Skeletal muscle cell (primary cell): ENCODE measurements around the gene STXBP3.

ENCODE experiments used
- DNase-seq: peaks from one replicate; pipeline ENCODE4 v3.0.0-alpha.2; 2010; ENCODE audit warnings: low read depth
- H3K4me3 ChIP-seq: 2 replicates; pipeline ENCODE4 v1.5.1; 2011; ENCODE audit warnings: low read depth, mild to moderate bottlenecking, control low read depth, low read length, moderate library complexity

The STXBP3 gene

DNA sequence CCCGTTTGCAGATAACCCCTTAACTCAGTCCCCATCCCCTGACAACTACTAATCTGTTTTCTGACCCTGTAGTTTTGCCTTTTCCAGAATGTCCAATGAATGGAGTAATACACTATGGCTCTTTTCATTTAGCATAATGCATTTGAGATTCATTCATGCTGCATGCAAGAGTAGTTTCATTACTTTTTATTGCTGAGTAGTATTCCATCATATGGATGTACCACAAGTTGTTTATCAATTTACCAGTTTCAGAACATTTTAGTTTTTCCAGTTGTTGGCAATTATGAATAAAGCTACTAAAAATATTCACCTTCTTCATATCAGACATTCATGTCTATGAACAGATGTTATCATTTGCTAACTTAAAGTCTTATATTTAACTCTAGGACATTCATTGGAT, 45.3 kb downstream of the STXBP3 start:
- H3K4me3 ChIP-seq = no peak overlapping the region
- DNase-seq = no peak

DNA sequence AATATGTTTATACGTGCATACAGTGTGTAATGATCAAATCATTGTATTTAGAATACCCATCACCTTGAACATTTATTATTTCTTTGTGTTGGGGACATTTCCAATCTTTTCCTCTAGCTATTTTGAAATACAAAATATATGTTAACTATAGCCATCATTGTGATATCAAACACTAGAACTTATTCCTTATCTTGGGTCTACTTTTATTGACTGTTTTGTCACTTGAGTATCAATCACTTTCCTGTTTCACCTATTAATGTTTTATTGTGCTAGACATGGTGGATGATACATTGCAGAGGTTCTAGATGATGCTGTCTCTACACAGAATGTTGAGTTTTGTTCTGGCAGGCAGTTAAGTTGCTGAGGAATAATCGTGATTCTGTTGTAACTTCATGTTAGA, 45.9 kb downstream of the STXBP3 start:
- no peak for DNase-seq
- H3K4me3 ChIP-seq = no peak overlapping the region

DNA sequence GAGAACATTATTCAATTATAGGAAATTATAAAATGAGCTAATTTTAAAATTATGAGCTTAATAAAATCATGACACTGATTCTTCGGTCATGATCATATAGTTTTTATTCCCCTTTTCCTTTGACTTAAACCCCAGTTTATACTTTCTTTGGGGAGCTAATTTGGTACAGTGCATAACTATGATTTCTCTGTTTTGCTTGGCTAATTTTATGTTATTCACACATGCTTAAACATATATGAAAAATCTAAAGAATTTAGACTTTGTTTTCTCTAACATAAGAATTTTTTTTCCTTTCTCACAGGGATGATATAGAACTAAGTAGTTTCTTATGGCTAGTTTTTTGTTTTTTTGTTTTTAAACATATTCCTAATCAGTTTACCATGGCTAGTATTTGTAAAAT, 52.5 kb downstream of the STXBP3 start:
- H3K4me3 ChIP-seq = no peak overlapping the region
- DNase-seq = no peak

DNA sequence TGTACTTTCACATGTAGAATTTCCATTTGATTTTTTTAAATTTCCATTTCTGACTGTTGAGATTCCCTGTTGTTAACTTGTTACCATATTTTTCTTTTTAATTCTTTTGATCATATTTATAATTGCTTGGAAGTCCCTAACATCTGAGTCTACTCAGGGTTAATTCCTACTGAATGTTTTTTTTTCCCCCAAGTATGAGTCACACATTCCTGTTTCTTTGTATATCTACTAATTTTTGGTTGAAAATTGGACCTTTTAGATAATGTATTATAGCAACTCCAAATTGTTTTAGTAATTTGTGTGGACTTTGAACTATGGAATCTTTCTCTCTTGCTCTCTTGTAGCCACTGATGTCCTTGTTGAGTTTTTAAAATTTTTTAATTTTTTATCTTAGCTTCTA, 54.6 kb downstream of the STXBP3 start:
- H3K4me3 ChIP-seq = no peak overlapping the region
- no peak for DNase-seq

DNA sequence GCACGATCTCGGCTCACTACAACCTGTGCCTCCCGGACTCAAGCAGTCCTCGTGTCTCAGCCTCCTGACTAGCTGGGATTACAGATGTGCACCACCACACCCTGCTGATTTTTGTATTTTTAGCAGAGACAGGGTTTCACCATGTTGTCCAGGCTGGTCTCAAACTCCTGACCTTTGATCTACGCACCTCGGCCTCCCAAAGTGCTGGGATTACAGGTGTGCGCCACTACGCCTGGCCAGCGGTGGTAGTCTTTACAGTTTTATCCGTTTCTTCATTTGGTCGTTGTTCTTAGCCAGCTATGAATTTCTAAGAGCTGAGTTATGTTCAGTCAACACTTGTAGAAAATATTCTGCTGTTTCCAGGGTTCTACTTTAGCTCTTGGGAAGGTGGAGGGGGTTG, 57.1 kb downstream of the STXBP3 start:
- DNase-seq = no peak
- no peak overlapping the region for H3K4me3 ChIP-seq

DNA sequence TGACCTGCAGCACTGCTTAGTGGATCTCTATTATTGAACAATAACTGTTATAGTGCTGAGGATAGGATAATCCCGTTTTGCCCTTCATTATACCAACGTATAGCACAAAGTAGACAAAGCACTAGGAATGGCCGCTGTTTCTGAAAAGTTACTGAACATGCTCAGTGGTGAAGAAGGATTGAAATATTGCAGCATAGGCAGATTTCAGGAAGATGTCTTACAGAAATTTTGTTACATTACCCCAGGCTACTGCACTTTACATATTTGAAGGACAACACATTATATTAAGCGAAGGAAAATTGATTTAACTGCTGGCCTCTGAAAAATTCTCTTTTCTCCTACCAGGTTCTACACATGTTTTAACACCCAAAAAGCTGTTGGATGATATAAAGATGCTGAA, 62.0 kb downstream of the STXBP3 start:
- H3K4me3 ChIP-seq = no peak overlapping the region
- DNase-seq = no peak

DNA sequence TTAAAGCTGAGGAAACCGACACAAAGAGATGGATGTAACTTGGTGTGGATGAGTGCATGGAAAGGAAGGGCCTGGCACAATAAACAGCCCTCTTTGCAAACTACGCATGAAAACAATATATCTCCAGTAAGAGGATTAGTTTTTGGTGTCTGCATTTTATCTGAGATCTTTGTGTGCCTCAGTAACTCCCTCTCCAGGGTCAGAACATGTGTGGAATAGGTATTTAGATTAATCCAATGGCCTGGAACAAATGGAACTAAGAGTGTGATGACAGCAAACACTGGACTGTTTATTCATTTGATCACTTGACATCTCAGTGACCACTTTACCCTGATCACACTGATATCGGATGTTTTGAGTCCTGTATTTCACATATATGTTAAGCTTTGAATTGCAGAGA, 65.1 kb downstream of the STXBP3 start:
- DNase-seq = no peak
- H3K4me3 ChIP-seq = no peak overlapping the region

DNA sequence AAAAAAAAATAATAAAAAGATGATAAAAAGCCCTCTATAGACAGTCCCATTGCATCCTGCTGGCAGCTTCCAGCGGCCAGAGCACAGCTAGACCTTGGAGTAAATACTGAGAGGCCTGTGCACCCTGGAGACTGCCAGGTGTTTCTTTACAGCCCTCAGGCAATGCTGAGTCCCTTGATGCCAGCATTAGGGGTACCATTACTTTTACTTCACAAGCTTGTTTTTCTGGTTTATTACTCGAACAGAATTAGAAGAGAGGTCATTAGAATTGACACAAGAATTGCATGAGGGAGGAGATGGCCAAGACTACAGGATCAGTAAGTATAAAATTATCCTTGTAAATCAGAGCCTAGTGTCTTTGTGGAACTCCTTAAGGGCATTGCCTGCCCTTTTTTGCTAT, 66.9 kb downstream of the STXBP3 start:
- no peak for DNase-seq
- H3K4me3 ChIP-seq = no peak overlapping the region

DNA sequence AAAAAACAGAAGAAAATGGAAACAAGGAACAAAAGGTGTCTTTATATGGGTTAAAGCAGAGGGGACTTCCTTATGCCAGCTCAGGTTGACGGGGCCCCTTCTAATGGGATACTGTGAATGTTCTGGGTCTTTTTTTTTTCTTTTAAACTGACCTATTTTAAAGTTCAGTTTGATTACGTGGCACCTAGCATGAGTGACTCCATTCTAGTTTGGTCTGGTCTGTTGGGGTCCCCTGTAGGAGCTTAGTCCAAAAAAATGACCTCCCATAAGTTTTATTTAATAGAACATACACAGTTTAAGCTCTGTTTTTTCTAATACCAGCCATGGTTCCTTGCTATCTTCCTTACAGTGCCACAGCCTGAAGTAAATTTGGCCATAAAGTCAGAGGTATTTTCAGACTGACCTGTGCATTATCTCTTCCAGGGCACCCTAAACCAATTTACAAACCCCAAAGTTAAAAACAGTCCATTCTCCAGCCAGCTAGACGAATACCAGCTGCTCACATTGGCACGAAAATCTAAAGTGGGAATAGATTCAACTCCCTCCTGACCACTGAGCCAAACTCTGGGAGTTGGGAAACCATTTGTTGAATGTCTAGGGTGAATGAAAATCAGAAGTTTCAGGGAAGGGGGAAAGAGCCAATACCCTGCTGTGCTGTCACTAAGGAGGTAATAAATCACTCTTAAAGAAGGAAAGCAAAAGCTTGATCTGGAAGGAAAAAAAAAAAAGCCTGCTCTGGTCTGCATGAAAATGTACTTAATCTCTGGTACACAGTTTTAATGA, 68.1 kb downstream of the STXBP3 start:
- no peak overlapping the region for H3K4me3 ChIP-seq
- no peak for DNase-seq

DNA sequence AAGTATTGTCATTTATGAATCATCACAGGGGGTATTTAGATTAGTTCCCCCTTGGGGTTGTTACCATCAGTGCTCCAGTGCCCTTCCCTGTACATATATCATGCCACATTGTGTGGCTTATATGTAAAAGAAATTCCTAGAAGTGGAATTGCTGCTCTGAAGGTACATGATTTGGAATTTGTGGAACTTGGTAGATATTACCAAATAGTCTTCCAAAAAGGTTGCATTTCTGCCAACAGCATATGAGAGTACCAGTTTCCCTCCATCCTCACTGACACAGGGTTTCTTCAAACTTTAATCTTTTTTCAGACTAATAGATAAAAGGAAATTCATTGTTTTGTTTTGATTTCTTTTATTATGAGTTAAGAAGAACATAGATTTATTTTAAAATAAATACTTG, 69.1 kb downstream of the STXBP3 start:
- DNase-seq = no peak
- H3K4me3 ChIP-seq = no peak overlapping the region

DNA sequence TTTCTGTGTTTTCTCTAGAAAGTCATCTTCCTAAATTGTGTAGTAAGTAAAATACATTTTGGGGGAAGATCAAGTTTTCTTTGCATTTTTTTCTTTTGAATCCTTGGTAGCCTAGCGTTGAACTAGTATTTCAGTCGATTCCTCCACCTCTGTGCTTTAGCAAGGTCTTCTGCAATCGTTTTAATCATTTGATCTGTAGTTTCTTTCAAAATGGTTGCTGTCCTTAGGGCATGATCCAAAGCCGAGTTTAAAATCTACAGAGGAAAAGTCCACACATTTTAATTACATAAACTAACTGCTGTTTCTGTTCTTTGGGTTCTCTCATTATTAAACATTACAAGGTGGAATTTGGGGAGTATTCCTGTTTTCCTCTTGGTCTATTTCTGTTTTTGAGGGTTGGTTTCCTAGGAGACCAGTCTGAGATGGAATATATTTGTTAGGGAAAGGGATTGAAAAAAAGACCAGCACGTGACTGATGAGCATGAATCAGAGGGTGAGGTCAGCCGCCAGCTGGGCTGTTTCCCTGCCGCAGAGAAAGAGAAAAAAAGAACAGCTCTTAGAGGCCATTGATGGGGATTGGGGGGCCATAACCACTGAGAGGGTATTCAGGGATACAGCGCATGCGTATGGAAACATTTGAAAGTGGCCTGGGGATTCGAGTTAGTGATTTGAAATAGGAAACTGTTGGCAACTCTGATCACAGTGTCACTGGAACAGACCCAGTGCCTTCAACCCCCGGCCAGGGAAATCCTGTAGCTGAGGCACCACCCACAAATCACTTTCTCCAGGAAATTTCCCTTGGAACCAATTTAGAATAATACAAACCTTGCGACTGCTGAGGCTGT, 69.8 kb downstream of the STXBP3 start:
- peak overlapping the region; percentile 41 for H3K4me3 ChIP-seq
- DNase-seq = peak; percentile 71

DNA sequence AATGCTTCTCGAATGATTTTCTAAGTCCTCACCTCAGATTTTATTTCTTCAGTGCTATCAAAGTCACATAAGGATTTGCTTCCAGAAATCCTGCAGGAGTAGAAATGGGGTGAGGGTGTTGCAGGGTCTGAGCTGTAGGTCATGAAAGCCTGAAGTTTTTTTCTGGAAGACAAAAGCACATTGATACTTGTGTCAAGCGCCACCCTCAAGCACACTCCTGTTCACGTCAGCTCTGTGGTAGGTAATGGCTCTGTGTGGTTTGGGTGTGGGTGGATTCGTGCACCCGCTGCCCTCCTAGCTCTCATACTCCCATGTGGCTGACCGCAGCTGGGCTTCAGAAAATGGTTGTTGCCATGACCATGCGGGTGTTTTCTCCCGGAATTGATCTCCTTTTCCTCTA, 70.5 kb downstream of the STXBP3 start:
- H3K4me3 ChIP-seq = peak overlapping the region; percentile 41
- DNase-seq = peak; percentile 90

DNA sequence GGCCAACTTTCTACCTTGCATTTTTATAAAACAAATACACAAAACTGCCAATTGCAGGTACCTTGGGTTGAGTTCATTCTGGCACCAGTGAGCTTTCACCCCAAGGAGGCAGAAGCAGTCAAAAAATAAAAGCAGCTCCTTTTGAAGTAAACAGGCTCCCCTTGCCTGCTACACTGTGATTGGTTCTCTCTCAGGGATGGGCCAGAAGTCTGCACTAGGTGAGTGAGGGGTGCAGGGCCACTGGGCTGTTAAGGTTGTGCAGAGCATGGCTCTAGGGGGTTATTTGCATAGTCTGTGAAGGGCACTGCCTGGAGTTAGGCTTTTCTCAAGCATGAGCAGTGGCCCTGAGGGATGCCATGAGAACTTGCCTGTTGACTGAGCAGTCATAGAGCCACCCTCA, 71.3 kb downstream of the STXBP3 start:
- H3K4me3 ChIP-seq = no peak overlapping the region
- no peak for DNase-seq

DNA sequence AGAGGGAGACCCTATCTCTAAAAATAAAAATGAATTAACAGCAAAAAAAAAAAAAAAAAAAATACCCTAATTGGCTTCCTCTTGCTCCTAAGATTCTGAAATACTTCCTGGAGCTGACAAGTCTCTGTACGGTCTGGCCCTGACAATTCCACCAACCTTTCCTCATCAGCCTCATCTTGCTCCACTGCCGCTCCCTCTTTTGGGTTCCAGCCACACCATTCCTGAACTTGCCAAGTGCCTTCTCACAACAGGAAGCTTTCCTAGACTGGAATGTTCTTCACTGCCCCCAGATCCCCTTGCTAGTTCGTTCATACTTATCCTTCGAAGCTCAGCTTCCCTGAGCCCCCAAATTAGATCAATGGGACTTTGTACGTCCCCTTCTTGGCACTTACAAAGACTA, 73.4 kb downstream of the STXBP3 start:
- DNase-seq = no peak
- H3K4me3 ChIP-seq = no peak overlapping the region

DNA sequence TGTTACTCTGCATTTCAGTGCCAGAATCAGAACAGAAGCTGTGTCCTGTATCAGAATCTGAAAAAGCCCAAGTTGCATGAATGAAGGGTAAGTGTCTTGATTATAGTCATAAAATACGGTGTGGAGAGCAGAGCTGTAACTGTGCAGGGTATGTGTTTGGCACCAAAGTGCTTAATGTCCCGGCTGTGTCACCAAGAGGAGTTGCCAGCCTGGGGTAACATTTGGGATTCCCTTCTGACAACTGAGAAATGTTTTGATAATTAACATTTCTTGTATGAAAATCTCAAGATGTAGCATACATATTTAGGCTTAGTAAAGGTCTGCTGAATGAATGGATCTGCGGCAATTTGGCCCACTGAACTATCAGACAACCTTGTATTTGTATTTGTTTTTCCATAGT, 77.2 kb downstream of the STXBP3 start:
- no peak overlapping the region for H3K4me3 ChIP-seq
- no peak for DNase-seq

DNA sequence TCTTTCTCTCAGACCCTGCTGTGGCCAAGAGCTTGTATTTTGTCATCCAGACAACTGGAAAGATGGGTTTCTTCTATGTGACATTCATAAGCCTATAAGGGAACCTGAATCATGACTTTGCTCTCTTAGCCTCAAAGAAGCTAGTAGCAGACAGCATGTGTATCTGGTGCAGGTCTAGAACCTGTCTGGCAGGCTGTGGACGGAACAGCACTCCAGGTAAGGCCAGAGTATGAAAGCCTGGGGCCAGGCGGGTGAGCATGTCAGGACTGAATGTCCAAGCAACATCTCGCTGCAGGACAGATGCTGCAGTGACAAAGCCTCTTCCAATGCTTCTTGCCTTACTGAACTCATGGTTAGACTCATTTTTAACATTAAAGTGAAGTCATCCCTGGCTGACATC, 77.6 kb downstream of the STXBP3 start:
- H3K4me3 ChIP-seq = no peak overlapping the region
- no peak for DNase-seq

DNA sequence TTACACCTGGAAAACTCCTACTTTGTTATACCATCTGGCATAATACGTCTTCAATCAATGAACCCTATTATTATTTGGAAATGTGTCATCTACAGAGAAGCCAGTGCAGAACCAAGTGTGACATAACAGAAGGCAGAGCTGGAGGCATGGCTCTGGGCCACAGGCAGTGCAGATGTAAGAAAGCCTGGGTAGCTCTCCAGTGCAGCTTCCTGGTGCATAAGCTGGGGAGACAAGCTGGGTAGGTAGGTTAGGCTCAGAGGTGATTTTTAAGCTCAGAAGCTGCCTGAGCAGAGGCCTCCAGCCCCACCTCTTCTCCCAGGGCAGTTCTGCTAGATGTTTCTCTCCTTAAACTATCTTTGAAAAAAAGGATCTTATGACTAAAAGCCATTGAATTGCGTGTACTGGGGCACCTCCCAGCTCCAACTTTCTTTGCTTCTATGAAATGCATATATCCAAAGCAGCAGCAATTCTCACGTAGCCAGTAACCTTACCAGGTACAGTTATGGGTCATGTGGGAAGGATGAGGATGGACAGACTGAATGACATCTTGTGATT, 79.7 kb downstream of the STXBP3 start:
- DNase-seq = no peak
- H3K4me3 ChIP-seq = no peak overlapping the region

DNA sequence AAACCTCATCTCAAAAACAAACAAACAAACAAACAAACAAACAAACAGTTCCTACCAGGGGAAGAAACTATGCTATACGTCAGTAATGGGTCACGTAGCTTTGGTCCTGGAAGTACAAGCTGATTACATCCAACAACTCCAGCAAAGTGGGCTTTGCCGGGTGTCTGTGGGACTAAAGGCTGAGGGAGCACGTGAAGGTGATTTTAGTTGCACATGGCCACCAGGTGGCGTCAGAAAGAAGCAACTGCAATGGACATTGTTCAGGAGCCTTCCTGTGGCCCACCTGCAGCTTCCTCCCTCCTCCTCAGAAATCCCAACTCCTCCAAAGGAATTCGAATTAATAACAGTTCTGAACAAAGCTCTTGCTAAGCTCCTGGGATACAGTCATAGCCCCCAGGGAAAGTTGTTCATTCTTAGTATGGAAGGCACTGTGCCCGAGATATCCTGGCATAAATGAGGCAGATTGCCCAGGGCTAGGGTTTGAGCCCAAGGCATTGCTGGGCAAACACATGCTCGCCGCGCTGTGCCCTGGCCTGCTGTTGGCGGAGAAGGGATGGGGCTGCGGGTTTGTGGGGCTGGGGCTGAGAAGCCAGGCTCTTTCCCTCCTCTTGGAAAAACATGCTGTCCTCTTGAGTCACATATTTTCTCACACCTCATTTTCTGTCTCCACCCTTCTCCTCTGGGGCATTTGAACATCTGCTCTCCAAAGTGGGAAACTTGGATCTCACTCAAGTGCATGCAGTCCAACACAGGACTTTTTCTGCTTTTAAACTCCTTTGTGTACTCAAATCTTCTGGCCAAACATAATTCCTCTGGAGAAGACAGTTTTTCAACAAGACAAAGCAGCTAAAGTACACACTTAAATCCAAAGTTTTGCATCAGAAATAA, 81.8 kb downstream of the STXBP3 start:
- peak; percentile 94 for DNase-seq

DNA sequence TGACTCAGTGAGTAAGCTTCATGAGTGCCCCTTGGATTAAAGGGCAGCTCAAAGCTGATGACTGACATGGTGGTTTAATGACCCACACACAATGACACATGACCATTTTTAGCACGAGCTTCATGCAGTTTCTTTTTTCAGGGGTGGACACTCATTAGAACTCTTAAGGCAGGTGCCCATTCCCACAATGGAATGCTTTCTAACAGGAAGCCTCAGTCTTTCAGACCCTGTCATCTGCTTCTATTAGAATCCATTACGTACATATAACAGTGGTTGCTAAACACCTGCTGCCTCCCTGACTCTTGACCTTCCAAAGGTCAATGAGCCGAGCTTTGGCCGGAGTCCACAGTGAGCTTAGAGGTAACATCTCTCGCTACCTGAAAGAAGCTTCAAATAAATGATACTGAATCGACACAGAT, 83.0 kb downstream of the STXBP3 start:
- no peak for DNase-seq

More for the DNA sequence above, 81.8 kb downstream of the STXBP3 start:
- H3K4me3 ChIP-seq = peak overlapping the region; percentile 8

More for the DNA sequence above, 83.0 kb downstream of the STXBP3 start:
- H3K4me3 ChIP-seq = no peak overlapping the region
